NCI-H2107 (cell line): ENCODE measurements around the gene FN3K.
A peak's percentile ranks its signal among the peaks of the same experiment; 100 is the strongest.
"Not testable (repeated sequence)": the region's sequence is repeated elsewhere in the genome, so short reads cannot be mapped to it uniquely, and the experiment has no call there.

Experiments used
- DNase-seq: peaks from one replicate; lab custom pipeline; 2025; lab: John Stamatoyannopoulos, UW

The FN3K gene

GRCh38 chr17:82775001-82775823 lies 39.8 kb downstream of the FN3K start:
- no peak for DNase-seq

GRCh38 chr17:82776454-82776853 lies 41.0 kb downstream of the FN3K start:
- DNase-seq, result no peak

- not testable (repeated sequence) for DNase-seq
Measured at GRCh38 chr17:82777778-82778375, 42.5 kb downstream of the FN3K start.

GRCh38 chr17:82779541-82779940 lies 44.1 kb downstream of the FN3K start:
- DNase-seq, result no peak

- no peak for DNase-seq
Measured at GRCh38 chr17:82780195-82780594, 44.8 kb downstream of the FN3K start.

GRCh38 chr17:82780971-82781893 lies 45.8 kb downstream of the FN3K start:
- DNase-seq, result no peak

- DNase-seq, result peak; percentile 89
Measured at GRCh38 chr17:82781894-82782274, 46.5 kb downstream of the FN3K start.

GRCh38 chr17:82782657-82783207 lies 47.3 kb downstream of the FN3K start:
- DNase-seq, result no peak

GRCh38 chr17:82783498-82783897 lies 48.1 kb downstream of the FN3K start:
- DNase-seq, result no peak

- DNase-seq, result not testable (repeated sequence)
Measured at GRCh38 chr17:82785581-82785980, 50.2 kb downstream of the FN3K start.

GRCh38 chr17:82786427-82786826 lies 51.0 kb downstream of the FN3K start:
- DNase-seq, result no peak

GRCh38 chr17:82787081-82787848 lies 51.9 kb downstream of the FN3K start:
- DNase-seq, result peak; percentile 77

- DNase-seq, result no peak
Measured at GRCh38 chr17:82788206-82789001, 53.0 kb downstream of the FN3K start.

GRCh38 chr17:82789051-82789592 lies 53.7 kb downstream of the FN3K start:
- DNase-seq, result no peak

GRCh38 chr17:82789806-82790205 lies 54.4 kb downstream of the FN3K start:
- no peak for DNase-seq

- DNase-seq, result no peak
Measured at GRCh38 chr17:82790391-82790790, 55.0 kb downstream of the FN3K start.

GRCh38 chr17:82791532-82791931 lies 56.1 kb downstream of the FN3K start:
- no peak for DNase-seq

GRCh38 chr17:82793974-82794630 lies 58.7 kb downstream of the FN3K start:
- no peak for DNase-seq

GRCh38 chr17:82794781-82795482 lies 59.5 kb downstream of the FN3K start:
- no peak for DNase-seq
